ENCODE measurements around the gene ATG5.
"Not testable (repeated sequence)": the region's sequence is repeated elsewhere in the genome, so short reads cannot be mapped to it uniquely, and the experiment has no call there.

ATG5 gene

GRCh38 chr6:106152476-106152875 is 173.1 kb downstream of the ATG5 start:
- not testable (repeated sequence) for DNase-seq

GRCh38 chr6:106149472-106150069 is 176.0 kb downstream of the ATG5 start:
- no peak for DNase-seq

- DNase-seq: no peak
Observed at GRCh38 chr6:106147476-106147875, 178.1 kb downstream of the ATG5 start.

- DNase-seq: no peak
Observed at GRCh38 chr6:106146852-106147351, 178.7 kb downstream of the ATG5 start.

- no peak for DNase-seq
Observed at GRCh38 chr6:106145741-106146227, 179.8 kb downstream of the ATG5 start.

- no peak for DNase-seq
Observed at GRCh38 chr6:106145144-106145543, 180.4 kb downstream of the ATG5 start.

- no peak for DNase-seq
Observed at GRCh38 chr6:106143665-106144064, 181.9 kb downstream of the ATG5 start.

GRCh38 chr6:106142876-106143431 is 182.6 kb downstream of the ATG5 start:
- no peak for DNase-seq

GRCh38 chr6:106141441-106142237 is 183.9 kb downstream of the ATG5 start:
- no peak for DNase-seq

- no peak for DNase-seq
Observed at GRCh38 chr6:106138151-106138550, 187.4 kb downstream of the ATG5 start.

GRCh38 chr6:106136845-106137244 is 188.7 kb downstream of the ATG5 start:
- no peak for DNase-seq

- no peak for DNase-seq
Observed at GRCh38 chr6:106135911-106136571, 189.5 kb downstream of the ATG5 start.

GRCh38 chr6:106134906-106135634 is 190.5 kb downstream of the ATG5 start:
- DNase-seq: no peak
